Measurements from ENCODE around the gene SNTG2.

Gene SNTG2

DNA sequence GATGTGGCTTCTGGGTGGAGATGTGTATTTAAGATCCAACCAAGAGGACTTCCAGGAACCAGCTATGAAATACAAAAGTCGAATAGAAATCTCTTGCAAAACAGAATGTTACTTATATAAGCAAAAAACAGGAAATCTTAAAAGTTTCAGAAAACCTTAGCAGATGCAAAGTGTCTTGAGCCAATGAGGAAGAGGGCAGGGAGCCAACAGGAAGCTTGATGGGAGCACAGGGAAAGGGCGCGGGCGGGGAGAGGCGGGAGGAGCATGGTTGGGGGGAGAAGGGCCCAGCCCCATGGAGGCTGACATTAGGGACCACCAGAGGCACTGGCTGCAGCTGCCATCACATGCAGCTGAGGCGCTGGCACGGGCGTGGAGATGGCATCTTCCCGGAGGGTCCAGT is 203.3 kb downstream of the SNTG2 start:
- no peak for DNase-seq

DNA sequence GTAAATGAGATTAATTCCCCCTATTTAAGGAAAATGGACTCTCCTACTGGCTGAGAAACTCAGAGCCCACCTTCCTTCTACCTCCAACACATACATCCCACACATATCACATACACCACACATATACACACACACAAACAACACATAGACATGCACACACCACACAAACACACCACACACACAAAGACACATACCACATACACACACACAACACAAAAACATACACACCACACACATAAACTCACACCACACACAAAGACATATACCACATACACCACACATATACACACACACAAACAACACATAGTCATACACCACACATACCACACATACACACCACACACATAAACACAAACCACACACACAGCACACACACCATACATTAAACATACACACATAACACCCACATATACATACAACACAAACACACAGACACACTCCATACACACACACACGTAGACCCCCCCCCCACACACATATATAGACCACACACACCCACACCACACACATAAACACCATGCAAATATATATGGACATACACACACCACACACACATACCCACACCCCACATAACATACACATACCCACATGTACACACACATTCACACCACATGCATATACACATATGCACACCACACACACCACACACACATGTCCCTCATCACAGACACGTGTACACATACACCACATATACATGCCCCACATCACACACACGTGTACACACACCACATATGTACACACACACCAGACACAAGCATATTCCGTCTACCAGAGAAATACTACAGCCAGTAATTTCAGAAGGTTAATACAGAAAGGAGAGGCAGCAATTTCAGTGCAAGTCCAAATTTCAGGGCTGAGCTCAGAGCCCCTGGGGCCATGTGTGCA is 204.3 kb downstream of the SNTG2 start:
- DNase-seq = no peak

DNA sequence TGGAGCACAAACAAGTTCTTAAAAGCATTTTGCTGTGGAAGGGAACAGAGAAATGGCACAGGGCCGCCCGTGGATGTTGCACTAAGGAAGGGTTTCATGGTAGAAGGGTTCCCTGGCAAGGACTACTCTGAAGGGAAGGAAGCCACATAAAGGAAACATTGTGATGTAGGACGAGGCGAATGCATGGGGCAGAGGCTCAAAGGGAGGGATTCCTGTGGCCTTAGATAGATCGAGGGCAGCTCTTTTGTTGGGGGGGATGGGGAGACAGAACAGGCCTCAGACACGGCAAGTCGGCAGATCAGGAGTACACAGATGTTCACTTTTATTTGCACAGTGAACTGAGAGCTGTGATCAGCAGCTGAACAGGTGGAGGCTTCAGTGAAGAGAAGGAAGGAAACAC is 205.4 kb downstream of the SNTG2 start:
- DNase-seq = no peak

DNA sequence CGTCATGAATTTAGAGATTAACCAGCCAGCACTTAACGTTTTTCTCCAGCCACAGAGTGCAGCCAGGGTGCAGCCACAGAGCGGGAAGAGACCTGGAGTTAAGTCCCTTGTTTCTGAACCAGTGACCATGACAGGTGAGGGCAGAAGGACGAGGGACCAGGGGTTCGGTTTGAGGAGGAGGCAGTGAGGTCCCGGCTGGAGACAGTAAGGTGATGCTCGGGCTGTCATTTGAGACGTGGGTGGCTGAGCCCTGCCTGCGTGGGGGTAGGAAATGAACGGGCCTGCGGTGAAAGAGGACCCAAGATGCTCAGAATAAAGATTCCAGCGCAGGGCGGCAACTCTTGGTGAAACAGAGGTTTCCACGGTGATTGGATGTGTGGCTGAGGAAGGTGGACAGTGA is 205.9 kb downstream of the SNTG2 start:
- no peak for DNase-seq

DNA sequence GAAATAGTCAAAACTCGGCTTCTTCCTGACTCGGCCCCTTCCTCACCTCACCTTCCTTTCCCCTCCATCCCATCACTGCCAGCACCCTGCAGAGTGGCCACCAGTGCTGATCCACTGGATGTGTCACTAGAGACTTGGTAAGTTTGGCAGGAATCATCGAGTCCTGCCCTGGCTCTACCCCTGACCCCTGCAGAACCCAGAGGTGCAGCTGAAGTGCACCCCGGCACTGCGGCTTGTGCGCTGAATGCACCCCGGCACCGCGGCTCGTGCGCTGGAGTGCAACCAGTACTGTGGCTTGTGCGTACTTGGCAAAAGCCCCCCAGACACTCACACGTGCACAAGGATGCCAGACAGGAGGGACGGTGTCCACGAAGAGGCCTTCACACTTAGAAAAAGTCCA is 206.5 kb downstream of the SNTG2 start:
- DNase-seq = no peak

DNA sequence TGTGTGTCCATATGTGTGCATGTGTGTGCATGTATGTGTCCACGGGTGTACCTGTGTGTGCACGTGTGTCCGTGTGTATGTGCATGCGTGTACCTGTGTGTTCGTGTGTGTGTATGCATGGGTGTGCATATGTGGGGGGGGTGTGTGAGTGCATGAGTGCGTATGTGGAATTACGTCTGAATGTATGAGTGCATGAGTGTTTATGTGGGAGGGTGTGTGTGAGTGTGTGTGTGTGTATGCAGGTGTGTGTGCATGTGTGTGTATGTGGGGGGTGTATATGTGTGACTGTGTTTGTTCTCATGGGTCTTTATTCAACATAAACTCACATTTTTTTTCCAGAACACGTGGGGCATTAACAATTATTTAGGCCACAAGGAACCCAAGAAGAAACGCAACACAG is 208.4 kb downstream of the SNTG2 start:
- DNase-seq = no peak

DNA sequence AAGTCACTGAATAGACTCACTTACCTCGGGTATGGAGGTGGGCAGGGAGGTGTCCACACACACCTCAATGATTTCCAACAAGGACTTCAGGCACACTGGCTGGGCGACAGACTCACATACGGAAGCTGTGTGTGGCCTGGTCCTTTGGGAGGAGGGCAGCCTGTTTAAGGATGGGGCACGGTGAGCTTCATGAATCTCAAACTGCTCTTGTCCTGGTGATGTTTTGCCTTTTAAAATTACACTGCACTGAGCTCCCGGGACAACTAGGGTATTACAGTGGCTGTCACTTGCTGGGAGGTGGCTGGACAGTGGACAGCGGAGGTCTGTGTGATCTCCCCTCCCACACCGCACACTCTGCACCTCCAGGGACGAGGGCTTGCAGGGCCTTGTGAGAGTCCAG is 211.6 kb downstream of the SNTG2 start:
- no peak for DNase-seq

DNA sequence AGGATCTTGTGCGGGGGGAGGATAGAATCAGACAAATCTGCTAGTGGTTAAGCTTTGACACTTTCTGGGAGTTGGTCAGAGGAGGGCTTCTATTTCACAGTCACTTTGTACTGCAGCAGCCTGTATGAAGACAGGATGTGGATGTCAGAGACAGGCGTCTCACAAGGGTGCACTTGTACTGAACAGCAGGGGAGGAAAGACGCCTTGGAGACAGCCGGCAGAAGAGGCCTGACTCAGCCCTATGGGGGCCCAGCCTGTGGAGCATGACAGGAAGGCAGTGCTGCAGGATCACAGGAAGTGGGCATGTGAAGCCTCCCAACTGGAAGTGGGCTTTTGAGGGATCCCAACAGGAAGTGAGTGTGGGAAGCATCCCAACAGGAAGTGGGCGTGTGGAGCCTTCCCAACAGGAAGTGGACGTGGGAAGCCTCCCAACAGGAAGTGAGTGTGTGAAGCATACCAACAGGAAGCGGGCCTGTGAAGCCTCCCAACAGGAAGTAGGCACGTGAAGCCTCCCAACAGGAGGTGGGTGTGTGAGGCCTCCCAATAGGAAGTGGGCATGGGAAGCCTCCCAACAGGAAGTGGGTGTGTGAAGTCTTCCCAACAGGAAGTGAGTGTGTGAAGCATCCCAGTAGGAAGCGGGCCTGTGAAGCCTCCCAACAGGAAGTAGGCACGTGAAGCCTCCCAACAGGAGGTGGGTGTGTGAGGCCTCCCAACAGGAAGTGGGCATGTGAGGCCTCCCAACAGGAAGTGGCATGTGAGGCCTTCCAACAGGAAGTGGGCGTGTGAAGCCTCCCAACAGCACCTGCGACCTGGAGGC is 212.3 kb downstream of the SNTG2 start:
- DNase-seq = peak; percentile 6

DNA sequence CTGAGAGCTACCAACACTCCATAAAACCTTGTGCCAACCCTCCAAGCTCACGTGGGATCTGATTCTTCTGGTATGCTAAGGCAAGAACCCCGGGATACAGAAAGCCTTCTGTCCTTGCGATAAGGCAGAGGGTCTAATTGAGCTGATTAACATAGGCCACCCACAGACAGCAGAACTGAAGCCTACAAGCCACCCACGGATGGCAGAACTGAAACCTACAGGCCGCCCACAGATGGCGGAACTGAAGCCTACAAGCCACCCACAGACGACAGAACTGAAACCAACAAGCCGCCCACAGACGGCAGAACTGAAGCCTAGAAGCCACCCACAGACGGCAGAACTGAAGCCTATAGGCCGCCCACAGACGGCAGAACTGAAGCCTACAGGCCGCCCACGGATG is 216.3 kb downstream of the SNTG2 start:
- DNase-seq = no peak

DNA sequence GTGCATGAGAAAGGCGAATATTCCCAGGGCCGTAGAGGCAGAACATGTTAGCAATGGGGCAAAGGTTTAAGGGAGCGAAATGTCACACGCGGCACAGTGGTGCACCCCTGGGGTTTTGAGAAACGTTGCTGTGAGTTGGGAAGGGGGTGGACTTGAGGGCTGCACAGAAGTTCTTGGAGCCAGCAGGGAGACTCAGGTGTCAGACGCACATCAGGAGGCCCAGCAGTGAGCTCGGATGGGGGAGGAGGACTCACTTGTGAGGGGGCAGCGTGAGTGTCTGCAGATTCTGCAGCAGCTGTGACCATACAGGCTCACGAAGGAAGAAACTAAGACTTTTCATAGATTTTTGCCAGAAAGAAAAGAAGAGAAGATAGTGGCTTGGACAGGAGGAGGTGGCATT is 218.2 kb downstream of the SNTG2 start:
- no peak for DNase-seq

DNA sequence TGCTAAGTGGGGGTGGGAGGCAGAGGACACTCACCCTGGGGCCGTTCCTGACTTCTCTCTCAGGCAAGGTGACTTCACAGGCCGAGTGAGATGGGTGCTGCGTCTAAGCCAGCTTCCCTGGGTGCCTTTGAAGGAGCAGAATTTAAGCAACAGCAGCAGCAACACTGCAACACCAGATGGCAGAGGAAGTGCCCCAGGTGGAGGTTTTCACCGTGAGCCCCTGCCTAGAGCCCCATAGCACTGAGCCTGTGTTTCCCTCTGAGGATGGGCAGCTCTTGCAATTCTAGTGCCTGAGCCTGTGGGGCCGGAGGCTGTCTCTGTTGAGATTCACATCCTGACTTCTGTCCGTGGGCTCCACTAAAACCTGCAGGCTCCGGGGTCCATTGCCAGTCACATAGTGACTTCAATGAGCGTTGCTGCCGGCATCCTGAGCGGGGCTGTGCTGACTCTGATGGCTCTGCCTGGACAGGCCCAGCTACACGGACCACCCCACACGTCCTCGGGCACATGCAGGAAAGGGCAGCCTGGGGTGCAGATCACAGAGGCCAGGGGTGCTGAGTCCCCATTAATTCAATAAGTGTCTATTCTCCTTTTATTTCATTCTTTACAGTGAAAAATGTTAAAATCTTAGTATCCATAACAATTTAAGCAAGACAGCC is 218.8 kb downstream of the SNTG2 start:
- no peak for DNase-seq

DNA sequence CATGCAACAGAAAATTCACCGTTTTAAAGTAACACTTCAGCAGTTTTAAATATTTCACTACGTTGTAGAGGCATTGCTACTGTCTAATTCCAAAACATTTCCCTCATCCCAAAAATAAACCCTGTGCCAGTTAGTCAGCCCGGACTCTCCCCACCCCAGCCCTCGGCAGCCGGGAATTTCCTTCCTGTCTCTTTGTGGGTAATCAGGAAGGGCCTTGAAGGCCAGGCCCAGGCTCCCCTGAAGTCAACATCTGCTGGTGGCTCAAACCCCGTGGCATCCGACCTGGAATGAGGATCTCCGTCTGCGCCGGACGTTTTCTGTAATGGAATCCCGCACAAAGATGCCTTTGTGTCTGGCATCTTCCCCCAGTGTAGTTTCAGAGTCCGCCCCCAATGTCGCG is 219.6 kb downstream of the SNTG2 start:
- no peak for DNase-seq

DNA sequence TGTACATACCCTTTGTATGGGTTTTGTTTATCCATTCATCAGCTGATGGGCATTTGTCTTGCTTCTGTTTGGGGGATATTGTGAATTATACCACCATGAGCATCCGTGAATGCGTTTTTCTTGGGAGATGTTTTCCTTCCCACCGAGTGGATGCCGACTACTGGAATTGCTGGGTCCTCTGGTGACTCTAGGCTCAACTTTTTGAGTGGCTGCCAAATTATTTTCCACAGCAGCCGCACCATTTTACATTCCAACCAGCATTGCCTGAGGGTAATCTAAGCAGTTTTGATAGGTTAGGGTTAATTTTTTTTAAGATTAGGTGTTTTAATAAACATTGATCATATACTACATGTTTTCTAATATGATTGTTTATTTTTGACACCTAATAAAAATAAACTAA is 220.1 kb downstream of the SNTG2 start:
- DNase-seq = no peak

DNA sequence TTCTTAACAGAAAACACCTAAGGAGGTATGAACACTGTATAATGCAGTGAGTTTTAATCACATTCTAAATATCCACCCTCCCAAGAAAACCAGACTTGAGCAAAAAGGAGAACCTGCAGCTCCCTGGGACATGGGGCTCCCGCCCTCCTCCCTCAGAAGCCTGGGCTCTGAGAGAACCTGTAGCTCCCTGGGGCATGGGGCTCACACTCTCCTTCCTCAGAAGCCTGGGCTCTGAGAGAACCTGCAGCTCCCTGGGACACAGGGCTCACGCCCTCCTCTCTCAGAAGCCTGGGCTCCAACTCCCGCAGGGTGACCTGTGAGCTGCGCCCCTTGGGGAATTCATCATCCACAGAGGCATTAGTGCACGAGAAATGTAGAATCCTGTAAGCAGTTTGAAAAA is 222.9 kb downstream of the SNTG2 start:
- no peak for DNase-seq

DNA sequence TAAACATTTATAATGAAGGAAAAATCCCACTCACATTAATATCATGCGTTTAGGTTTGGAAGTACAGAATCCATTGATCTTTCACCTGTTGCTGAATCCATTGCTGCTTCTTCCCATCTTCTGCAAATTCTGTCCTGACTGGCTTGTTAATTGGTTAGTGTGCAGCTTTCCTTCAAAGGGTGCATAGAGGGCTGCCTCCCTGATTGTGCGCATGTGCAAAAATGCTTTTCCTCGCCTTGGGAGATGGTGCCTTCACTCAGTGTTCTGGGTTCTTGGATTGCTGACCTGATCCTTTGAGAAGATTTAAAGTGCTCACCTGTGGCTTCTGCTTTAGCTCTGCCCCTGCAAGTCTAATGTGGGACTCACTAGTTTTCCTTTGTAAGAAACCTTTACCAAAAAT is 231.2 kb downstream of the SNTG2 start:
- DNase-seq = no peak

DNA sequence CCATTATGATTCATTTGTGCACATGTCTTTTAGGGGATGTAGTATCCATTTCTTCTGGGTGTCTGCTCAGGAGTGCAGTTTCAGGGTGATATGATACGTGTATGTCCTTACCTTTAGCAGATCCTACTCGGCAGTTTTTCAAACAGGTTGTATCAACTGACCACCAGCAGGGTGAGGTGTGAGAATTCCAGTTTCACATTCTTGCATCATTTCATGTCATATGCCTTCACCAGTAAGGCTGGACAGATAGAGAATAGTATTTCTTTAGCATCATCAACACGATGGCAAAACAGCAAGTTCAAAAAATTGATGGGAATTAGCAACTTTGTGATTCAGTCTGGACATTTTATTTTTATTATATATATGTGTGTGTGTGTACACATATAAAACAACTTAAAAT is 232.7 kb downstream of the SNTG2 start:
- no peak for DNase-seq

DNA sequence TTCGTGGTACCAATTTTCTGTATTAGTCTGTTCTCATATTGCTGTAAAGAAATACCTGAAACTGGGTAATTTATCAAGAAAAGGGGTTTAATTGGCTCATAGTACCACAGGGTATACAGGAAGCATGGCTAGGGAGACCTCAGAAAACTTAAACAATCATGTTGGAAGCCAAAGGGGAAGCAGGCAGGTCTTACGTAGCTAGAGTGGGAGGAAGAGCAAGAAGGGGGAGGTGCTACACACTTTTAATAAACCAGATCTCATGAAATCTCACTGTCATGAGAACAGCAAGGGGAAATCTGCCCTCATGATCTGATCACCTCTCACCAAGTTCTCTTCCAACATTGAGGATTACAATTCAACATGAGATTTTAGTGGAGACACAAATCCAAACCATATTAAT is 235.8 kb downstream of the SNTG2 start:
- DNase-seq = no peak

DNA sequence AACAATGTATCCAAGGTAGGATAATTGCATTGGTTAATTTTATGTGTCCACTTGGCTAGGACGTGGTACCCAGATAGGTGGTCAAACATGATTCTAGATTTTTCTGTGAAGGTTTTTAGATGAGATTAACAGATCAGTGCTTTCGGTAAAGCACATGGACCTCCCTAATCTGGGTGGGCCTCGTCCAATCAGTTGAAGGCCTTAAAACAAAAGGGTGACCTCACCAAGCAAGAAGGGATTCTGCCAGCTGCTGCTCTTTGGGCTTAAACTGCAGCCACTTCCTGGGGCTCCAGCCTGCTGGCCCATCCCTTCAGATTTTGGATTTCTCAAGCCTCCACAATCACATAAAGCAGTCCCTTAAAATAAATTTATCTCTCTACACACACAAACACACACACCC is 236.5 kb downstream of the SNTG2 start:
- DNase-seq = no peak

DNA sequence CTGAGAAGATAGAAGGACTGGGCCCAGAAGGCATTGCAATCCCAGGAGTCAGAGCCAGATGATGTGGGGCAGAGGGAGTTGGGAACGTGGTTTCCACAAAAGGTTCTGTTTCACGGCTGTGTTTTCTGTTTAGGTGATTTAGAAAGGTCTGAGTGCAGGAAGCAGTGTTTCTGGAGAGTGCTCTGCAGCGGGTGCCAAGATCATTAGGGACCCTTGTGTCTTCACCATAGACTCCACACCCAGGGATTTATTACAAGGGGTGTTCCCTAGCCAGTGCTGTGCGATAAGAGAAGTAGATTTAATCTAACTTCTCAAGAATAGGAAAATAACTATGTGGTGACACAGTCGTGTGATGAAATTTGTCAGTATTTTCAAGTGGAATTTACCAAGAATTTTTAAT is 241.5 kb downstream of the SNTG2 start:
- no peak for DNase-seq

DNA sequence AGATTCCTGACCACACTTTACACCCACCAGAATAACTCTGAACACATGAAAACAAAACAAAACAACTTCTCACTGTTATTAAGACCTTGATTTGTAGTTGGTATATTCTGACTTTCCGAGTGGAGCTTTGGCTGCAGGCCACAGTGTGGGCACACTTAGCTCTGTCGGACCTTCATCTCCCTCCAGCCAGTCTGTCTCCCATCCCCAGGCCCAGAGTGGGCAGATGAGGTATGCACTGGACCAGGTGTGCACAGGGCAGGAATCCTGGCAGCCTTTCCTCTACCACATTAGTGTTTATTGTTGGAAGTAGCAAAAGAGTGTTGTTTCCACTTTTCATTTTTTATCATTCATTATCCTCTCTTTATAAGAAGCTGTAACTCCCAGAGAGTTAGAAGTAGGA is 243.2 kb downstream of the SNTG2 start:
- no peak for DNase-seq

DNA sequence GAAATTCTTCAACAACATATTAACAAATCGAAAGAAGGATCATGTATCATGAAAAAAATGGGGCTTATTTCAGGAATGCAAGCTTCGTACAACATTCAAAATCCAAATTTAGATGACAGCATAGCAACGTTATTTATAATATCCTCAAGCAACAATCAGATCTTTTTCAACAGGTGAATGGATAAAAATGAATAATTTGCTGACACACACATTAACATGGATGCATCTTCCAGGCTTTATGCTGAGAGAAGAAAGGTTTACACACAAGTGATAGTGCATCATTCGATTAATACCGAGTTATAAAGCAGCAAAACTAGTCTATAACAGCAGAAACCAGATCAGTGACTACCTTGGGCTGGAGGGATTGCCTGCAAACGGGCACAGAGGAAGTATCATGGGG is 253.1 kb downstream of the SNTG2 start:
- no peak for DNase-seq

DNA sequence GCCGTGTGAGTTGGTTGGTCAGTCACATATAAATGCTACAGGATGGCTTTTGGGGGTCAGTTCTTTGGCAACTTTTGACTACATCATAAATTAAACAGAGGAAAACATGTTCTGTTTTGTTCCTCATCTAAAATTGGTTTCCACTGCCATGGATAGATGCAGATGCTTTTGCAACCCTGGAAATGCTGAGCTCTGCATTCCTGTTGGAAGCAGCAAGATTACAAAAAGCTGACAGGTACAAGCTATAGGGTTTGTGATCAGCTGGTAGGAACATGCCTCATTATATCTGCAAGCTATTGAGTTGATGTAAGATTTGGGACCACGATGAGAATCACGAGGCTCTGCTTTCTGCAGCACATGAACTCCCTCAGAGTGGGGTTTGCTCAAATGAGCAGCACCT is 255.2 kb downstream of the SNTG2 start:
- DNase-seq = no peak

DNA sequence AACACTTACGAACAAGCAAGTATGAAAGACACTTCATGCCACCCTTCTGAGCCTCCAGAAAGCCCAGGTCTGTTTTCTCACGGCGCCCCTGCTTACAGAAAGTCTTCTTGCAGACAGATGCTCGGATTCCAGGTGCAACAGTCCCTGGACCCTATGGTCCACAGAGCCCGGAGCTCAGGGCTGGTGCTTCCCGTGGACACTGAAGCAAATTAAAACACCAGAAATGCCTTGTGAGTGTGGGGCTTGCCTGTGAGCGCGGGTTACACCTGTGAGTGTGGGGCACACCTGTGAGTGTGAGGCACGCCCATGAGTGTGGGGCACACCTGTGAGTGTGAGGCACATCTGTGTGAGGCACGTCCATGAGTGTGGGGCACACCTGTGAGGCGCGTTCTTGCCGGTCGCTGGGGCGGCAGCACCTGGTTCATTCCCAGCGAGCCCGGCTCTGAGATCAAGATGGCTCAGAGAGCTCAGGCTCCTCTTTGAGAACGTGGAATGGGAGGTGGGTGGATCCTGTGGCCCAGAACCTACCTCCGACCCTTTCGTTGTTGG is 257.4 kb downstream of the SNTG2 start:
- no peak for DNase-seq

DNA sequence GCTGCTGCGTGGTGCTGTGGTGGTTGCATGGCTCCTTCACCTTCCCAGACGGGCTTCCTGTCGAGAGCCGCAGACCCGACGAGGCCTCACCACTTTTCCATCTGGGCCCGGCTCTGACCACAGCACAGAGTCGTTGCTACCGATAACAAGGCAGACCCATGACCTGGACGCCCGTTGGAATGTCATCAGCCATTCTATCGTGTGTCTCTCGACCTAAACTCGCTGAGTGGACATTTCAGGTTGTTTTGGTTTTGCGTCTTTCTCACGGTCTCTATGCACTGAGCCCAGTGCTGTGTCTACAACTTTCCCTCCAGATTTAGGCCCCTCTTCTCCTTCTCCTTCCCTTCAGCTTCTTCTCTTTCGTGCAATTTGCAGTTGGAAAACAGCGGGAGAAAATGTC is 257.9 kb downstream of the SNTG2 start:
- no peak for DNase-seq
